ENCODE results near the gene FIGLA.

FIGLA gene

DNA sequence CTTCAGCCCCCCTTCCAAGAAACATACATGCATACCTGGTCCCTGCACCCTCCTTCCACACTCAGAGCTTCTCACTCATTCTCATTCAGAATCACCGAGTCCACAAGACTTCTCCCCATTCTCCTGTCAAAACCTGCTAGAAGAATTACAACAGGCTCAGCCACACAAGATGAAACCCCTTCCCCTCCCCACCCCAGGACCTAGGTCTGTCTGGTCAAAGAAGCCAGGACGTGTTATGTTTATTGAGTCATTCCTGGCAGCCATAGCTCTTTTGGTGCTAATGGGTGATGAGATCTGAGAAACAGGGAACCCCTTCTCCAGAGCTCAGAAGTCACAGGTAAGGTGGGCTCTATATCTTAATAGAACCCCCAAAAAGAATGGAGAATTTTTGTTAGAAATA, 21.0 kb downstream of the FIGLA start:
- DNase-seq = no peak

DNA sequence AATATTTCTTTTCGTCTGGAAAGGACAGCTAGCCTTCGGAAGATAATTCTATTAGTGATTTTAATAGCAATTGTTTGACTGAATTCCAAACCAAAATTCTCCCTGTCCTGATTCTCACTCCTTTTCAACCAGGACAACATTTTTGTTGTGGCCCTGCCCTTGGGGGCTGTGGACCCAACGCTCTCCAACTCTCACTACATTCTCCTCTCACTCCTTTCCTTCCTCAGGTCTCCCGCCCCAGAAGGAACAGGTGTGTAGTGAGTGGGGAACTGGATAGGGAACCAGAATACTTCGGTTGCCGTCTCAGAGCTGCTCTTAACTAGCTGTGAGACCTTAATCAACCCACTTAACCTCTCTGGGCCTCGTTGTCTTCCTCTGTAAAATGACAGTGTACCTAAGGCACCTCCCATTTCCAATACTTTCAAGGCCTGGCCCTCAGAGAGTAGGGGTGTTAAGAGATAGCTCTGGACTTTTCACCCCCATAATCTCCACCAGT, 21.8 kb downstream of the FIGLA start:
- DNase-seq = no peak

DNA sequence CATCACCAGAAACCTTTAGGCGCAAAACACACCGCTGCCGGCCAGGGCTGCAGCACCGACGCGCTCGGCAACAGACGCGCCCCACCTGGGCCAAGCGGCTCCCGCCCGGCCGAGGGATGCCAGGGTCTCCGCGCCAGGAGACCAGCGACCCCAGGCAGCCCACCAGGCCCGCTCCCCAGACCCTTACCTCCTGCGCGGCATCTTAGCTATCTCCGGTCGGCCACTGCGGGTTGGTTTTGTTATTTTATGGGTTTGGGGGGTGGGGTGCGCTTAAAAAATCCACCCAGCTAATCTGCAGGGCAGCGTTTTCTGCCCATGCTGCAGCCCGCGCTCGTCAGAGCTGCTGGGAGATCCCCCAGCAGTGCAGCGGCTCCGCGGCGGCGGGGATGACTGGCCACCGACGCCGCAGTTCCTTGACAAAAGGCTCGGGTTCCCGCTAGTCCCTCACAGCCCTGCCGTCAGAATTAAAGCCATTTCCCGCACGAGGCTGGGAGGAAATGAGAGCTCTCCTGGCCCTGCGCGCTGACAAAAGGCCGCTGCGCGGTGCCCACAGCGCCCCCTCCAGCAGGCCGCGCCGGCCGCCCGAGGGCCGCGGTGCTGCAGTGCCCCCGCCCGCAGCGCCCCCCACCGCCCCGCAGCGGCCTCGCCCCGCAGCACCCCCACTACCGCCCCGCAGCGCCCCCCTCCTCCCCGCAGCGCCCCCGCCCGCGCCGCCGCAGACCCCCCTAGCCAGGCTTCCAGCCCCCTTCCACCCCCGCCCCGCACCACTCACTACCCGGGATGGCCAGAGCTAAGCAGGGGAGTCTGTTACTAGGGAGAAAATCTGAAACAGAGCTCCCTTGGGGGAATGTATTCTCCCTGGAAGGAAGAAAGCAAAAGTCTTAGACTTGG, 22.5 kb downstream of the FIGLA start, which contains the start of gene ADD2:
Gene ADD2 (minus strand): TSS at position 502 of the 891 bp plus-strand sequence. CDS start 61,792 bp downstream, outside the sequence.
- DNase-seq = no peak

DNA sequence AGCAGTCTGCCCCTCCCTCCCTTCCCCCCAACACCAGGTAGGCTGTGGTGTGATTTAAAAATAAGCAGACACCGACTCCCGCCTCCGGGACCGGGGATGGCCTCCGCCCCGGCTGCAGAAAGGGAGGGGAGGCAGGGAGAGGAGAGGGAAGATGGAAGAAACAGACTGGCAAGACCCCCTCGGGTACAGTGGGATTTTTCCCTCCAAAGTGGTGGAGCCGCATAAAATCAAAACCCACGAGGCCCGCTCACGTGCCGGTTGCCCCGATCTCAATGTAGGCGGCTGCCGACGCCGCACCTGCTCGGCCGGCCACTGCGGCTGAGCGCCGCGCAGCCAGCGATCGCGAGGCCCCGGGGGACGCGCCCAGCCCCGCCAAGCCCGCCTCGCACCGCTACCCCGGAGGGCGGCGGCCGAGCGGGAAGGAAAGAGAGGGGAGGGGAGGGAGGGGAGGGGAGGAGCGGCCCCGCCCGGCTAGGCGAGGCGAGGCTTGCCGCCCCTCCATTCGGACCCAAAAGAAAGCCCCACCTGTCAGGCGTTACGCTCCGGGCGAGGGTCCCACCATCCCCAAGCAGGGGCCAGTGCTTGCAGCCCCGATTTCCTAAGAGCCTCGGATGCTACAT, 23.3 kb downstream of the FIGLA start:
- no peak for DNase-seq

DNA sequence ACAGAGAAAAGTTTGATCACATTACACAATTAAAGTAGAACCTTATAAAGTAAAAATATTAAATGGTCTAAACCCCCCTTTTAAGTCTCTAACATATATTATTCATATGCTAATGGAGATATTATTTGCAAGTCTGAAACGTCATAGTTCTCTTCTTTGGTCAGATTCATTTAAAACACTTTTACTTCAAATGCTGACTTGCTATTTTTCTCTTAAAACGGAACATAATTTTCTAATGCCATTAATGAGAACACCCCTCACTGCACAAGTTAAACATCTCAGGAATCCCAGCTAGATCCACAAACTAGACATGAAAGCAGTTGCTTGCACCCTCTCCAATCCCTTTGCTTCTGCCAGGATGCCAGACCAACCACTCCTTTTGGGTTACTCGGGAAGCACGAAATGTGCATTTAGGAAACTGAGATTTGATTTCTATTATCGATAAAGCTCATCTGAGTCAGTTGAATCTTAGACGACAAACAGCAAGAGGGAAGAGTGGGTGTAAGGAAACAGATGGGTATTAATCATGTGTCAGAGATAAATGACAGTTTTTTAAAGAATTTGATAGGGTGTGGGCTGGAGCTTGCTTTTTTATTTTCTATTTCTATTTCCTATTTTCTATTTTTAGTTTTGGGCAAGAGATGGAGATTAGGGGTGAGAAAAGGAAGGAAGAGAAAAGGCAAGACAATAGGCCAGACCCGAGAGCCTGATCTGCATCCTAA, 23.9 kb downstream of the FIGLA start:
- DNase-seq = no peak

DNA sequence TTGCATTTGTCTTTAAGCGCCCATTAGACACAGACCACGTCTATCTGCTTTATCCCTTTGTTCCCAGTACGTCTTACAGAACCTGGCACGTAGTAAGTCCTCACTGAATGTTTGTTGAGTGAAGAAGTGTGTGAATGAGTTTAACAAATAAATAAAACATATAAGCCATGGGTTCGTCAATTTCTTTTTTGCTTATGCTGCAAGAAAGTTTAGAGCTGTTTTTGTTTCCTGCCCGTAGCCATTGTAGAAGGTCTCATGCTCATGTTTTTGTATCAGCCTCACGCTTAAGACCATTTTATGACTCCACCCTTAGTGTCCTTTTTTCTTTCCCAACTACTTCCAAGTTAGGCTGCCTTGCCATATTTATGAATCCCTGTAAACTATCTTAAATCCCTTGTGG, 24.9 kb downstream of the FIGLA start:
- no peak for DNase-seq

DNA sequence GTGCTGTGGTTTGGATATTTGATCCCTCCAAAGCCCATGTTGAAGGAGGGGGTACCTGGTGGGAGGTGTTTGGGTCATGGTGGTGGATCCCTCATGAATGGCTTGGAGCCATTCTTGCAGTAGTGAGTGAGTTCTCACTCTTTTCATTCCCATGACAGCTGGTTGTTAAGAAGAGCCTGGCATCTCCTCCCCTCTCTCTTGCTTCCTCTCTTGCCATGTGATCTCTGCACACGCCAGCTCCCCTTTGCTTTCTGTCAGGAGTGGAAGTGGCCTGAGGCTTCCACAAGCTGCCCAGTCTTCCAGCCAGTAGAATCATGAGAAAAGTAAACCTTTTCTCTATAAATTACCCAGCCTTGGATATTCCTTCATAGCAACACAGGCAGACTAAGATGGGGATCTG, 31.0 kb downstream of the FIGLA start:
- no peak for DNase-seq

DNA sequence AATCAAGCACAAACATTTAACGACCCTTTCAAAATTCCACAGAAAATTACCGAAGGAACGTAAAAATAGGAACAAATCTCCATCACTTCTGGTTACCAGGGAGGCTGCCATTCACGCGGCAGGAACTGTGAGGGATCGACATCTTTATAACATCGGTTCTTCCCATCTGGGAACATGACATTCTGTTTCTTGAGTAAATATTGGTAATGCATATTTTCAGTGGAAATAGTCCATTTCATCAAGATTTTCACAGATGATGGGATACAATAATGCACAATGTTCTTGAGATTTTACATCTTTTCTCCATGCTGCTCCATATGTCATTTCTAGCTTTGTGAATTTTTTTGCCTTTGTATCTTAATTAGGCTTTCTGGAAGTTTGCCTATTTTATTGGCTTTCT, 32.5 kb downstream of the FIGLA start:
- no peak for DNase-seq

DNA sequence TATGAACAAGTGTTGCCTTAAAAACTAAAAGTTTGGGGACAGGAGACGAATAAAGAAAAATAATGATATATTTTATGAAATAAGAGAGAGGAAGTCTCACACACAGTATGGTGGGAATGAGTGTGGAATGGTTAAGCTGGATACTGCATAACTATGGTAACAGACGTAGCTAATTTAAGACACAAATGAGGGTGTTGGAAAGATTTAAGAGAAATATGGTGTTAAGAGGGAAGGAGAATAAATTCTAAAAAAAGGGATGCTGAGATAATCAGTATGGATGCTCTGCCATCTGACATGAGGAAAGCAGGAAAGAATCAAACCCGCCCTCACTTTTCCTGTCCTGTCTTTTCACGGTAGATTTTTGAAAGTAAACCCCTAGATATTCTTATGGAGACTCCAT, 33.1 kb downstream of the FIGLA start:
- no peak for DNase-seq

DNA sequence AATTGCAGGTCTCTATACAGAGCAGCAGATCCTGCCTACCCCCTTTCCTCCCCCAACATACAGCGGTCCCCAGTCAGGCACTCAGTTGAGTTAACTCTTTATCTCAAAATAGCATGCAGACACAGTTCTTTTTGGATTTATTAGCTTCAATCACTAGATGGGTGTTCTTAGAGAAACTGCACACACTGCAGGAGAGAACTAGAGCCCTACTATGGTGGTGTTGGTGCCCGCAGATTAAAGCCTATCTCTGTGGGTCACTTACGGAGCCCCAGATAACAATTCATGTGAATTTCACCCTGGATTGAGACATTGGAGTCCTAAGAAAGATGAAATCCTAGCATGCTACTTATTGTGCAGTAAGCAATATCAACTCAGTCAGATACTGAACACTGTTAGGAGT, 34.3 kb downstream of the FIGLA start:
- no peak for DNase-seq

DNA sequence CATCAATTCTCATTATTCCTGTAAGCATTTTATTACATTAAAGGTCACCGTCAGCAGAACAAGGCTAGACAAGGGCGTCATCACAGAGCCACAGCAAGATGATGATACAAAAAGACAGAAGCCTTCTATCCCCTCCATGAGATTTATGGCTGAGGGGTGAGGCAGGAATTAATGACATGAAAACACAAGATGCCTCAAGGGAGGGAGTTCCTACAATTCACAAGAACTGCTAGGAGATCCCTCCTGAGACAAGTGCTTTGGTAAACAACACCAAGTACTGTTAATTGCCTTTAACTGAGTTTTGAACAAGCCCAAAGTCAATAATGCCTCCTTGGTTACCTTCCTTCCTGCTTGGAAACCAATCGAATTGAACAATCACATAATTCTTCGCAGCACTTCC, 36.5 kb downstream of the FIGLA start:
- DNase-seq = no peak

DNA sequence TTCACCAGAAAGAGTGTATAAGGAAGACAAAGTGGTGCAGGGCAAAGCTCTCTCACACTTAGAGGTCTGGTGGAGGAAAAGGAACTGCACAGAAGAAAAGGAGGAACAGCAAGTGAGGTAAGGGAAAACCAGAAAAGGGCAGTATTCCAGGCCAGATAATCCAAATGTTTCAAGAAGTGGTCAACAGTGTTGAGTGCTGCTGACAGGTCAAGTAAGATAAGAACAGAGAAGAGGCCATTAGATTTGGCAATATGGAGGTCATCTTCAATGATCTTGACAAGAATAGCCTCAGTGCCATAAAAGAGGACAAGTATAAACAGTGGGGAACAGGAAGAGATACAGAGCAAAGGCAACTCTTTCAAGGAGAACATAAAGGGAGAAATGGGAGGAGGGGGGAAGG, 37.4 kb downstream of the FIGLA start:
- DNase-seq = no peak

DNA sequence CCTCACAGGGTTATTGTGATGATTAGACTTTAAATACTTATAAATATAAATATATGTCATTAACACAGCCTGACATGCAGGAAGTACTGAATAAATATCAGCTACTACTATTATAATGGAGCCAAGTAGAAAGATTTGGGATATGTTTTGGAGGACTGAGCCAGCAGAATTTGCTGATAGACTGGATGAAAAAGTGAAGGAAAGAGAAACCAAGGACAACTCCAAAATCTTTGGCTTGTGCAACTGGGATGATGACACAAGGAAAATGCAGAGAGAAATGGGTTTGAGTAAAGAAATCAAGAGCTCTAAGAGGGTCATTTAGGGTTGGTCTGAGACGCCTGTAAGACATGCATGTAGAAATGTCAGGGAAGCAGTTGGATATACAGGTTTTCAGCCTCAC, 38.0 kb downstream of the FIGLA start:
- DNase-seq = no peak

DNA sequence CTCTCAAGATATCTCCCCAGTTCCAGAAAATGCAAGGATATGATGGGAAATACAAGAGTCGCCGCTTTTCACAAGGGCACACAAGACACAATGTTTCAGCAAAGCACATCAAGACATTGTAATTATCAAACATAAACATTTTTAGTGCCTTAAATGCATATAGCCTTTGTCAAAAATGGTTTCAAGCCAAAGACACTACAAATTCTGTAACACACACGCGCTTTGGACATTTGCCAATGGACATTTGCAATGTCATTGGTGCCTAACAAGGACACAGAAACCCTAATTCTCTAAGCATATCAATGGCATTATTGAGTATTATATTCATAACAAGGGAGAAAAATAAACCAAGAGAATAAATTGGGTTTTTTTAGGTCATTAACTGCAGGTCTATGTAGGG, 38.6 kb downstream of the FIGLA start:
- DNase-seq = no peak

DNA sequence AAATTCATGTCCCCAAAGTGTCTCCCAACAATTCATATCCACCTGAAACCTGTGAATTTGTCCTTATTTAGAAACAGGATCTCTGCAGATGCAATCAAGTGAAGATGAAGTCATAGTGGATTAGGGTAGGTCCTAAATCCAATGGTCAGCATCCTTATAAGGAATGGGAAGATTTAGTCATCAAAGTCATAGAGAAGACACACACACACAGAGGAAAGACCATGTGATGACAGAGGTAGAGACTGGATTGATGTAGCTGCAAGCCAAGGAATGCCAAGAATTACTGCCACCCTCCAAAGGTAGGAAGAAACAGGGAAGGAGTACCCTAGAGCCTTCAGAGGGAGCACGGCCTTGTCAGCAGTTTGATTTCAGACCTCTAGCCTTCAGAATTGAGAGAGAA, 40.1 kb downstream of the FIGLA start:
- no peak for DNase-seq

DNA sequence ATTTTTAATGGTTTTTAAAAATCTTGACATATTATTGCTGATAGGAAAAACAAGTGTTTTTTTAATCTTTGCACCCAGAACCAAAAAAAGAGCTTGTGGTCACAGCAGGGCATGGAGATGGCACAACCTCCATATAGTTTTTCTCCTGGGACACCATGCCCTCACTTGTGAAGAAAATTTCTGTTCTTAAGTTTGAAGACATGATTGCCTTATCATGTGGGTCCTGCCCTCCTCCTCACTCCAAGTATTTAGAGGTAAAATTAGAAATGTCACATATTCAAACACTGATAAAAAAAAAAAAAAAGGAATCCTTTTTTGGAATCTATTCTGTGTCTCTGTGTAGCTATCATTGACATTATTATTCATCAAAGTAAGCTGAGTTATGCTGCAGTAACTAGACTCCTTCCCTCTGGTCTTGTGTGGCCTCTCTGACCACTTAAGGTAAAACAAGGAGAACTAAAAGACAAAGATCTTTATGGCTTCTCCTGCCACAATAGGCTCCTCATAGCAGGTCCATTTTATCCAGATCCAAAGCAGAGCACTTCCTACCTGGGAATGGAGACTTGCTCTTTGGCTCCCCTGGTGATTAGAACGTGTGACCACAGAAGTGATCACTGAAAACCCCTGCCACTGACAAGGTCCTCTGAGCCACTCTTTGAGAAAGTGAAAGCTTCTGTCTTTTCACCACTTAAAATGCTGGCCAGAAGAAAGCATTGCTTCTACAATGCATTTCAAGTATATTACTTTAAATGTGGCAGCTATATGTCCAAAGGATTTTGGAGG, 42.2 kb downstream of the FIGLA start:
- no peak for DNase-seq

DNA sequence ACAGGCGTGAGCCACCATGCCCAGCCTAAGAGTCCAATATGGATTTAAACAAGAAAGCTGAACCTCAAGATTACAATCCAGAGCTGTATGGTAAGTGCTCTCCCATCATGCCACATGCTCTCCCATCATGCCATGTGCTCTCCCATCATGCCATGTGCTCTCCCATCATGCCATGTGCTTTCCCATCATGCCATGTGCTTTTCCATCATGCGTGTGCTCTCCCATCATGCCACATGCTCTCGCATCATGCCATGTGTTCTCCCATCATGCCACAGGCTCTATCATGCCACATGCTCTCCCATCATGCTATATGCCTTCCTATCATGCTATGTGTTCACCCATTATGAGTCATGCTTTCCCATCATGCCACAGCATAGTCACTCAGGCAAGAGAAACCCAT, 43.2 kb downstream of the FIGLA start:
- no peak for DNase-seq

DNA sequence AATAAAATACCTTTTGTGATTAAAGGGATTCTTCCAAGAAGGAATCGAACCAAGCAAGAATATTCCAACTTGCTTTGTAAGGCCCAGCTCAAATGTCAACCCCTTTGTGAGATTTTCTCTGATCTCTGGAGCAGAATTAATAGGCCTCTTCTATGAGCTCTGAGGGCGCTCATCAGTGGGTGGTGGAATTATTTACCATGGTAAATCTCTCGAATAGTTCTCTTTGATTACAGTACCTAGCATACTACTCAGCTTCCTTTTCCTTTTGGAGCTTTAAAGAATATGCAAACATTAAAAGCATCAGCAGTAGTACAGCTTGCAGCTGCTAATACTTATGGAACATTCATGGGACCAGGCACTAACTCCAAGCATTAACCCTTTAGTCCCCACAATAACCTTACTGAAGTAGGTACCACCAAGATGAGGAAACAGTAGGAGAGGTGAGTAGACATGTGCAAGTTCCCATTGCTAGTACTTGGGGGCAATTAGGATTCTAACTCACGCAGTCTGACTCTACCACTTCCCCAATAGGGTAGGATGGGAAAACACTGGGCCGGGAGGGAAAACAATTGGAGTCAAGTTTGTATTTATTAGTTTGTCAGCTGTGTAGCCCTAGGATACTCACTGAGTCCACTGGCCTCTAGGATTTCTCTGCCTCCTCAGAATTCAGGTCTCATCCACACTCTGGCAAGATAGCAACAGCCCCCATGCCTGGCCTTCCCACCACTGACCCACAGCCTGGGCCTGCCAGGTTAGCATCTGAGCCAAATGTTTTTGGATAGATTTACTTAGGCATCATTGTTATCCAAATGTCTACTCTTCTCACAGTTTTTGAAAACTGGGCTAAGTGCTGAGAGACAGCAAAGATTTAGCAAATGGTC, 44.1 kb downstream of the FIGLA start:
- DNase-seq = no peak

DNA sequence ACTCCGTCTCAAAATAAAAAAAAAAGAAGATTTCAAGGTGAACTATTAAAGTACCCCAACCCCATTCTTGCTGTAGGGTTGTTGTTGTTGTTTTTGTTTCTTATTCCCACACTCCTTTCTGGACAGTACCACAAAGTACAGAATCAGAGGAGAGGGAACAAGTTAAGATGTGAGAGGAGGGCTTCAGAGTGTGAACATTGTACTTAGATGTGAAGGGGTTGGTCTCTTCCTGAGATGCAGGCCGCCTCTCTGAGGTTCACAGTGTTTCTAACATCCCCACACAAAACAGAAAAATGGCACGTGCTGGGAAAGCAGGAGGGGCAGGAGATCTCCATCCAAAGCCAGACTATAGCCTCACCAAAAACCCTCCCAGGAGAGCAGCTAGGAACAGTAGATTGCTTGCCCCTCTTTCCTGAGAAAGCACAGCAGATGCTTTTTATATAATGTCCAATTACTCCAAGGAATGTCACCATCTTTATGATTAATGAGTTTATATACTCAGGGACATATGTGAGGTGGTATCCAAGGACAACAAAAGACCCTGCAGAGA, 45.1 kb downstream of the FIGLA start:
- no peak for DNase-seq

DNA sequence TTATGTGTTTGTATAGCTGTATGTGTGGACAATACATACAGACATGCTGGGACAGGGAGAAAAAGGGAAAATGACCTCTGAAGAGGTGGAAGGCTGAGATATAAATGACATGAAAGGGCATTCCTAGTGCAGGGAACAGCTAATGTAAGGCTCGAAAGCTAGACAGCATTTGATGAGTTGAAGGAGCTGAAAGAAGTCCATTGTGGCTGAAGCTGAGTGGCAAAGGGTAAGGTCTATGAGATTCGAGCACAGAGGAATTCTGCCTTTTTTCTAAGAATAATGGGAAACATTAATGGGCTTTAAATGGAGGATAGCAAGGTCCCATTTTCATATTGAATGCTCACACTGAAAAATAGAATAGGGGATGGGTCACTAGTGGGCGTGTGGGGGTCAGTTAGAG, 46.0 kb downstream of the FIGLA start:
- no peak for DNase-seq

DNA sequence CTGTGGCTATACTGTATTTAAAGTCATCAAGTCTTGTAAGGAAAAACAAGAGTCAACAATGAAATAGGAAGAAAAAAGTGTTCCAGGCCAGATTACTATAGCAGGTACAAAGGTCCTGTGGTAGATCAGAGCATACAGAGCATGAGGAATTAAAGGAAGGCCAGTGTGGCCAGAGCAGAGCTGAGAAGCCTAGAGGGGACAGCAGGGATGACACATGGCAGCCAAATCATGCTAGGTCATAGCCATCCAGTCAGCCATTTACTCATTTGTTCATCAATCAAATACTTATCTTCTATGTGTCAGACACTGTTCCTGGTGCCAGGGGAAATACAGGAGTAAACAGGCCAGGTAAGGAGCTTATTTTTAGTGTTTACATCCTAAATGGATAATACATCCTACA, 46.8 kb downstream of the FIGLA start:
- no peak for DNase-seq

DNA sequence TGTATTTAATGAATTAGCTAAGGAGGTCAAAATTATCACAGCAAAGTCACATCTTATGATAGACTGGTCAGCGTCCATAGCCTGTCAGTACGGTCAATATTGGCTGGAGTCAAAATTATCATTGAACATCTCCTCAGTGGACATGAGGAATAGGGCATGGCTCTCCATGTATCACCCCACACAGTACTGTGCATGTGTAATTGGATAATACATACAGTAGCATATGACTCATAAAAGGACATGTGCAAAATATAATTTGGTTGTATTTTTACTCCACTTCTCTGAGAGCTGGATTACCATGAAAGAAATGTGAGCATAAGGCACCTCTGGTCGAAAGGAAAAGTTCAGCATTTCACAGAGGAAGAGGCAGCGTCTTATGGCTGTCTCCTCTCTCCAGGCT, 47.4 kb downstream of the FIGLA start:
- no peak for DNase-seq
